WI38 (cell line): Measurements from ENCODE around the gene C10orf90.

Experiments used
- H3K4me3 ChIP-seq: 2 replicates; pipeline ENCODE4 v1.5.1; 2011; ENCODE audit warnings: low read depth, mild to moderate bottlenecking, control low read depth, low read length
- TF ChIP-seq, protein P1 (sequence below): IDR thresholded peaks from 2 replicates; pipeline ENCODE4 v1.5.1; 2012; ENCODE audit warnings: low read depth, mild to moderate bottlenecking, control low read depth, low read length

C10orf90 gene

DNA sequence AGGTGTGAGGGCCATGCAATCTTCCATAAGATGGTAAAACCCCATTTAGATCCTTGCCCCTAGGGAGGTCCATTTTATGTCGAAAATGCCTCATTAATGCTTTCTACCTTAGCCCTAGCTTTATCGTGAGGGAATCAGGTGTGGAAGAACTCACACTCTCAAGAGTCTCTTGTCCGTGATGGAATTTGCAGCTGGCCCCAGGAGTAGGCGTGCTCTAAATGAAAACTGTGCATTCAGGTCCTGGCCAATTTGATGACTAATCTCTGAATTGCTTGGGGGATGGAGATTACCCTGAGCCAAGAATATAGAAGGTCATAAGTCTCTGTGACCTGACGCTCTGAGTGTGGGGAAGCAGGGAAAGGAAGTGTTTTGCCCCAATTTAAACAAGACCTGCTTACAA lies 6.6 kb downstream of the C10orf90 start:
- TF ChIP-seq, protein P1, sequence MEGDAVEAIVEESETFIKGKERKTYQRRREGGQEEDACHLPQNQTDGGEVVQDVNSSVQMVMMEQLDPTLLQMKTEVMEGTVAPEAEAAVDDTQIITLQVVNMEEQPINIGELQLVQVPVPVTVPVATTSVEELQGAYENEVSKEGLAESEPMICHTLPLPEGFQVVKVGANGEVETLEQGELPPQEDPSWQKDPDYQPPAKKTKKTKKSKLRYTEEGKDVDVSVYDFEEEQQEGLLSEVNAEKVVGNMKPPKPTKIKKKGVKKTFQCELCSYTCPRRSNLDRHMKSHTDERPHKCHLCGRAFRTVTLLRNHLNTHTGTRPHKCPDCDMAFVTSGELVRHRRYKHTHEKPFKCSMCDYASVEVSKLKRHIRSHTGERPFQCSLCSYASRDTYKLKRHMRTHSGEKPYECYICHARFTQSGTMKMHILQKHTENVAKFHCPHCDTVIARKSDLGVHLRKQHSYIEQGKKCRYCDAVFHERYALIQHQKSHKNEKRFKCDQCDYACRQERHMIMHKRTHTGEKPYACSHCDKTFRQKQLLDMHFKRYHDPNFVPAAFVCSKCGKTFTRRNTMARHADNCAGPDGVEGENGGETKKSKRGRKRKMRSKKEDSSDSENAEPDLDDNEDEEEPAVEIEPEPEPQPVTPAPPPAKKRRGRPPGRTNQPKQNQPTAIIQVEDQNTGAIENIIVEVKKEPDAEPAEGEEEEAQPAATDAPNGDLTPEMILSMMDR: no peak
- no peak overlapping the region for H3K4me3 ChIP-seq

DNA sequence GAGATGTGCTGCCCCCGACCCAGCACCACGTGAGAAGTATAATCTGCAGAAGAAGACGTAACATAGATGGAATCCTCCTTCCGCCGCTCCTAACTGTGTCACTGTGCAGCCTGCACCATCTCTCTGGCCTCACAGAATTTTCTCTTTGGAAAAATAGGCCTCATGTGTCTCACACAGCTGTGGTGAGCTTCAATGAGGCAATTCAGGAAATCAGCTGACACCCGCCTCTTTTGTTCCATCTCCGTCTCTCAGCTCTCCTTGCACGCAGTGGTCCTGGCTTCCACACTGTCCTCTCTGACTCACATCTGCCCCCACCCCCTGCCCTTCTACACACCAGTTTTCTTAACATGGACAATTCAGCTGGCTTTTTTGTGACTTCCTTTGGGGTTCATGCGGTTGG lies 7.2 kb downstream of the C10orf90 start:
- H3K4me3 ChIP-seq: no peak overlapping the region
- TF ChIP-seq, protein P1: no peak

DNA sequence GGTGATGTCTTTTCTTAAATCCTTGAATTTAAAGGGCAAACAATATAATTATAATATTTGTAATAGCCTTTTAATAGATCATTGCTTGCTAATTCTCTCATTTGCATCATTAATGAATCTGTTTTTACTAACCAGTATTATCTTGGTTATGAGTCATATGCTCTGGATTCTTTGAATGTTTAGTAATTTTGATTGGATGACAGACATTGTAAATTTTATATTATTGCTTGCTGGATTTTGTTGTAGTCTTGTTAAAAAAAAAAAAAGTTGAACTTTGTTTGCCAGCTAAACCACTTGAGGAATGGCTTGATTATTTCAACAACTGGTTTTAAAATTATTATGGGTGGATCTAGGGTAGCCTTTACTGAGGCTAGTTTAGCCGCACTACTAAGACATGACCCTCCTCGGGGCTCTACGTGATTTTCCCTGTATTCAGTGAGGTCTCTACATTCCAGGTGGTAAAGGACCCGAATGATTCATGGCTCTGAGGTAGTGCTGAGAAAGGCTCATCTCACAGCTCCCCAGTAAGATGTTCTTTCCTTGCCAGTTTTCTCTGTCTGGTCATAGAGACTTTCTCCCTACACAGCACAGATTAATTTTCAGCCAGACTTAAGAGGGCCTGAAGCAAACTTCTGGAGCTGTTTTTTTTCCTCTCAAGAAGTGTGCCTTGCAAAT lies 8.5 kb downstream of the C10orf90 start:
- no peak overlapping the region for H3K4me3 ChIP-seq
- TF ChIP-seq, protein P1: no peak

DNA sequence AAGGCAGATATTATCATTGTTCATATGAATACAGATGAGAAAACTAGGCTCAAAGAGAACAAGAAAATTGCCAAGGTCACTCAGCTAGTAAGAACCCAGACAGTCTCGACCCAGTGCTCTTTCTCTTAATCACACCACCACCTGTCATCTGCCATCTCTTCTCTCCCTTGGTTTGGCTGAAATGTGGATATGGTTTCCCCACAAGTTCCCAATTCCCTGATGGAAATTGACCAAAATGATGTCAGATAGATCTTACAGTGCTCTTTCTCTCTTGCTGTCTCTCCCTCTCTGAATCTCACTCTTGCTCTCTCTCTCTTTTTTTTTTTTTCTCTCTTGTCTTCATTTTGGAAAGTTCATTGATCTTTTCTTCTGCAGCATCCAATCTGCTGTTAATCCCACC lies 9.1 kb downstream of the C10orf90 start:
- TF ChIP-seq, protein P1: no peak
- no peak overlapping the region for H3K4me3 ChIP-seq

DNA sequence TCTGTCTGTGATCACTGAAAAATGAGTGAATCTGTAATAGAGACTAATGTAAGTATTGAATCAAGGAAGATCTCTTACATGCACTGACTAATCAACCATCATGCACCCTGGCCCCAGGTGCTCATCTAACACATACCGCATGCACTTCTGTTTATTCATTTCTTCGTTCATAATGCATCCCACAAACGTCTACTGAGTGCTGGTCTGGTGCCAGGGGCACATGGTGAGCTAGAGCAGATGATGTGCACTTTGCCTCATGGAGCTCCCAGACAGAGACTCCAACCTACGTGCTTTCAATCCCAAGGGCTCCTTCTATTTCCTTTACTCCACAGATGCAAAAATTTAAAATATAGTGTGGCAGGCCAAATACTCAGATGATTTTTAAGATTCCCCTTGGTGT lies 10.7 kb downstream of the C10orf90 start:
- no peak overlapping the region for H3K4me3 ChIP-seq
- TF ChIP-seq, protein P1: no peak

DNA sequence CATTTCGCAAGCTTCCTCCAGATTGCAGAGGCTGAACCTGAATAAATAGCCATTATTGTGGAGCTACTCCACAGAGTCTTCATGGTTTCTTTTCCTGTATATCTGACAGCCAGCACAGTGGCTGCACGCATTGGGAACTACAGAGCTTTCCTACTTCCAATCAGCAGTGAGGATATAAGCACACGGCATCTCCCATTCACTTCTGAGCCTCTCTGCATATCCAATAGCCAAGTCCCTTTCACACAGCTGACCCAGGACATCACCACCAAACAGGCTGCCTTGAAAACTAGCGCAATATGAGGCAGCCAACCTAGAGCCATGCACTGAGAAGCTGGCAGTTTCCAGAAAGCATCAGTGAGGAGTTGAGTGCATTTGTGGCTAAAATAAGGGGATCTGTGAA lies 11.6 kb downstream of the C10orf90 start:
- H3K4me3 ChIP-seq: no peak overlapping the region
- TF ChIP-seq, protein P1: no peak

DNA sequence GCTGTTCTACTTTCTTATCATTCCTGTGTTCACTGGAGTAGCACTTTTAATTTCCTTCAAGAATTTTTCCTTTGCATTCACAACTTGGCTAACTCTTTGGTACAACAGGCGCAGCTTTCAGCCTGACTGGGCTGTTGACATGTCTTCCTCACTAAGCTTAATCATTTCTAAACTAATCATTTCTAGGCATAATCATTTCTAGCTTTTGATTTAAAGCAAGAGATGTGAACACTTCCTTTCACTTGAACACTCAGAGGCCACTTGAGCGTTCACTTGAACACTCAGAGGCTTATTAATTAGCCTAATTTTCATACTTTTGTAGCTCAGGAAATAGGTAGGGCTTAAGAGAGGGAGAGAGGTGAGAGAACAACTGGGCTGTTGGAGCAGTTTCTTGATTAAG lies 15.9 kb downstream of the C10orf90 start:
- H3K4me3 ChIP-seq: no peak overlapping the region
- TF ChIP-seq, protein P1: no peak
